H1 (cell line): ENCODE results near the gene POU2F2. TPM values are rescaled to one million over a fixed set of nuclear protein-coding genes. Genes with fewer than 3 reads are reported as not detected.

Experiments used
- EZH2 ChIP-seq: fragments of 200-600 bp; sonication (generic); IDR thresholded peaks from 2 replicates; pipeline ENCODE4 v1.7.1; 2012; ENCODE audit warnings: low read depth, mild to moderate bottlenecking, moderate library complexity, low read length, inconsistent platforms; ENCODE audit not compliant: severe bottlenecking
- KDM5A ChIP-seq: fragments of 200-600 bp; IDR thresholded peaks from 2 replicates; pipeline ENCODE4 v1.7.1; 2012; ENCODE audit warnings: mild to moderate bottlenecking, low read length, inconsistent platforms, mixed read lengths
- SIRT6 ChIP-seq: IDR thresholded peaks from one replicate; pipeline ENCODE4 v1.7.1; 2012; ENCODE audit warnings: low read length, inconsistent platforms
- SIX5 ChIP-seq: IDR thresholded peaks from 2 replicates; pipeline ENCODE4 v1.6.1; 2011; ENCODE audit warnings: mild to moderate bottlenecking, low read depth, low read length
- polyA plus RNA-seq, 7 experiments: library from polyadenylated mRNA; depleted of rRNA in 3 of 7; stranded (reverse) in 5 of 7; unstranded in 2 of 7; fragments of >200 nt in 5 of 7; fragments of 200-250 nt in 2 of 7; gene quantifications; 1 replicate in 5 of 7; 2 replicates in 1 of 7; 4 replicates in 1 of 7; pipeline versions ENCODE4 v1.2.1 to v1.2.3, GENCODE V29; 2011 to 2013; ENCODE audit warnings: missing spikeins in 2 of 7, mixed read lengths in 2 of 7
- total RNA-seq: library from RNA; stranded (reverse); fragmentation: NEBNext Ultra II Directional; extraction: Animal tissue kit (Norgen Biotek cat#: 25700); gene quantifications from 2 replicates; pipeline ENCODE4 v1.2.1, GENCODE V29; 2021

POU2F2 gene
- total and polyA plus RNA-seq, 2 of the 8 experiments (the other 6 are each of a cell fraction or from before 2014, with no cell fraction given), result 5.0 to 6.1 TPM

DNA sequence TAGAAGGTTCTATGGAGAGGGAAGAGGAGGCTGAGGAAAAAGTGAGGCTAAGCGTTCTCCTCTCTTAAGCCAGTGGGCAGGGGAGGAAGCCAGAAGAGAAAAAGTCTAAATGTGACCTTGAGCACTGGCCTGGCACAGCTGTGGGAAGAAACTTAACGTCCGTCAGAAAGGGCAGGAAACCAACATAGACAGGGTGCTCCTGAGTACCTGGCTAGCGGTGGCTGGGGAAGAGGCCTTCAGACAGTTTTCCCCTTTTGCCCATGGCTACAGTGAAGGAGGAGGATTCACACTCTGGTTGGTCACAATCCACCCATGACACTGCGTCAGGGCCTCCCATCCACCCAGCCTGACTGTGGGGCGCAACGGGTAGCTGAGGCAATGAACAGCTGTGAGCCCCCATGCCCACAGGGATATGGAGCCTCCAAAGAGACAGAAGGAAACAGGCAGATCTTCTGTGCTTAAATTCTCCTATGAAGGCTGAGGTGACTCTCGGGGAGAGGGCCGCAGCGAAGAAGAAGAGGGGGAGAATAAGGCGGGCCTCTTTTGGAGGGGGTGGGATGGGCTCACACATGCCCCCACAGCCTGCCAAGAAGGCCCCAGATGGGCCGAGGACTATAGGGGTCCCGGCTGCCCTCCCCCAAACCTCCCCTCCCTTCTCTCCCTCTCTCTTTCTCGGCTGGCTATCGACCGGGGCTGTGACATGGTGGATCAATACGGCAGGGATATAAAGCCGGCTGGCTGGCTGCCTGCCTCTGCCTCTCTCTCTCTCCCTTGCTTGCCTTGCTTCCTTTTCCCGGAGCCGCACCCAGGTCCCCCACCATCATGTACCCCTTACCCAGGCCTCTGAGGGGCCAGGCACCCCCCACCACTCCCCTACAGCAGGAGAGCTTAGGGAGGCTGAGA is 19.8 kb upstream of the POU2F2 start (continued):
- TF ChIP-seq EZH2 (no peak), SIRT6 (no peak), KDM5A (no peak), SIX5 (no peak)
